Subcutaneous abdominal adipose tissue (tissue), 5 donors: ENCODE measurements around the gene VPS37C.

Experiments used
- H3K27ac ChIP-seq: one replicate; pipeline ENCODE4 v1.7.0; 2013; ENCODE audit warnings: low read depth, mild to moderate bottlenecking, inconsistent platforms, low read length, moderate library complexity
- H3K27me3 ChIP-seq, 5 donors: one replicate each; pipeline ENCODE4 v1.7.0; 2013; ENCODE audit warnings: low read length in 5 of 5, inconsistent platforms in 1 of 5; ENCODE audit not compliant: control insufficient read depth in 5 of 5, insufficient read depth in 4 of 5
- H3K36me3 ChIP-seq, 5 donors: one replicate each; pipeline ENCODE4 v1.7.0; 2013; ENCODE audit warnings: low read length in 5 of 5; ENCODE audit not compliant: control insufficient read depth in 5 of 5, insufficient read depth in 5 of 5
- H3K4me1 ChIP-seq, 5 donors: one replicate each; pipeline ENCODE4 v1.7.0; 2013; ENCODE audit warnings: low read length in 5 of 5, mild to moderate bottlenecking in 3 of 5, moderate library complexity in 1 of 5; ENCODE audit not compliant: control insufficient read depth in 5 of 5, insufficient read depth in 5 of 5
- H3K4me3 ChIP-seq, 5 donors: one replicate each; pipeline ENCODE4 v1.7.0; 2013; ENCODE audit warnings: low read length in 5 of 5, low read depth in 1 of 5
- H3K9ac ChIP-seq, 5 donors: one replicate each; pipeline ENCODE4 v1.7.0; 2013; ENCODE audit warnings: low read length in 5 of 5, mild to moderate bottlenecking in 4 of 5, moderate library complexity in 3 of 5
- H3K9me3 ChIP-seq, 5 donors: one replicate each; pipeline ENCODE4 v1.7.0; 2013; ENCODE audit warnings: low read length in 5 of 5; ENCODE audit not compliant: control insufficient read depth in 5 of 5
- donor health status: healthy.
- donor health status: healthy.
- donor health status: healthy.
- donor health status: healthy.
- donor health status: healthy.

The VPS37C gene

GRCh38 chr11:61121192-61121831 is 39.9 kb downstream of the VPS37C start:
- Histone ChIP-seq H3K4me3 (no peak overlapping the region), H3K27ac (no peak overlapping the region), H3K36me3 (no peaks in the 10 kb centered on the region), H3K4me1 (peaks cover 0 to 6% (median 5%) of the 10 kb centered on the region in 5 donors), H3K27me3 (peaks cover 22 to 28% (median 25%) of the 10 kb centered on the region in 5 donors), H3K9ac (no peak overlapping the region), H3K9me3 (no peaks in the 10 kb centered on the region)

- peaks cover 0 to 2% (median 0%) of the 10 kb centered on the region in 5 donors for H3K4me1 ChIP-seq
- no peak overlapping the region for H3K9ac ChIP-seq
- H3K4me3 ChIP-seq = no peak overlapping the region
- peaks cover 24 to 28% (median 26%) of the 10 kb centered on the region in 5 donors for H3K27me3 ChIP-seq
- H3K36me3 ChIP-seq = no peaks in the 10 kb centered on the region
- no peaks in the 10 kb centered on the region for H3K9me3 ChIP-seq
- no peak overlapping the region for H3K27ac ChIP-seq
Observed at GRCh38 chr11:61120706-61121191, 40.5 kb downstream of the VPS37C start.

GRCh38 chr11:61120099-61120705 is 41.0 kb downstream of the VPS37C start:
- Histone ChIP-seq H3K9ac (no peak overlapping the region), H3K4me1 (peaks cover 0 to 2% (median 0%) of the 10 kb centered on the region in 5 donors), H3K9me3 (no peaks in the 10 kb centered on the region), H3K27ac (no peak overlapping the region), H3K36me3 (no peaks in the 10 kb centered on the region), H3K4me3 (no peak overlapping the region), H3K27me3 (peaks cover 21 to 25% (median 24%) of the 10 kb centered on the region in 5 donors)

GRCh38 chr11:61119571-61119970 is 41.7 kb downstream of the VPS37C start:
- Histone ChIP-seq H3K27me3 (peaks cover 16 to 23% (median 19%) of the 10 kb centered on the region in 5 donors), H3K4me1 (peaks cover 0 to 2% (median 0%) of the 10 kb centered on the region in 5 donors), H3K9me3 (no peaks in the 10 kb centered on the region), H3K4me3 (no peak overlapping the region), H3K36me3 (no peaks in the 10 kb centered on the region), H3K27ac (no peak overlapping the region), H3K9ac (no peak overlapping the region)

- Histone ChIP-seq H3K9ac (no peak overlapping the region), H3K4me1 (peaks cover 0 to 2% (median 0%) of the 10 kb centered on the region in 5 donors), H3K36me3 (no peaks in the 10 kb centered on the region), H3K4me3 (no peak overlapping the region), H3K27me3 (peaks cover 16 to 23% (median 19%) of the 10 kb centered on the region in 5 donors), H3K27ac (no peak overlapping the region), H3K9me3 (no peaks in the 10 kb centered on the region)
Observed at GRCh38 chr11:61119055-61119454, 42.2 kb downstream of the VPS37C start.

GRCh38 chr11:61118406-61118805 is 42.8 kb downstream of the VPS37C start:
- Histone ChIP-seq H3K9ac (no peak overlapping the region), H3K36me3 (no peaks in the 10 kb centered on the region), H3K9me3 (no peaks in the 10 kb centered on the region), H3K4me1 (peaks cover 0 to 2% (median 0%) of the 10 kb centered on the region in 5 donors), H3K27ac (no peak overlapping the region), H3K27me3 (peaks cover 16 to 23% (median 19%) of the 10 kb centered on the region in 5 donors), H3K4me3 (no peak overlapping the region)

- no peaks in the 10 kb centered on the region for H3K9me3 ChIP-seq
- no peak overlapping the region for H3K9ac ChIP-seq
- H3K36me3 ChIP-seq = no peaks in the 10 kb centered on the region
- H3K27me3 ChIP-seq = peaks cover 16 to 23% (median 19%) of the 10 kb centered on the region in 5 donors
- H3K4me1 ChIP-seq = peaks cover 0 to 2% (median 0%) of the 10 kb centered on the region in 5 donors
- H3K4me3 ChIP-seq = no peak overlapping the region
- no peak overlapping the region for H3K27ac ChIP-seq
Observed at GRCh38 chr11:61118004-61118403, 43.2 kb downstream of the VPS37C start.

GRCh38 chr11:61117168-61117520 is 44.1 kb downstream of the VPS37C start:
- Histone ChIP-seq H3K27ac (no peak overlapping the region), H3K4me1 (peaks cover 0 to 2% (median 0%) of the 10 kb centered on the region in 5 donors), H3K9me3 (no peaks in the 10 kb centered on the region), H3K9ac (no peak overlapping the region), H3K27me3 (peaks cover 16 to 23% (median 19%) of the 10 kb centered on the region in 5 donors), H3K4me3 (no peak overlapping the region), H3K36me3 (no peaks in the 10 kb centered on the region)

- Histone ChIP-seq H3K27me3 (peaks cover 16 to 23% (median 19%) of the 10 kb centered on the region in 5 donors), H3K27ac (no peak overlapping the region), H3K36me3 (no peaks in the 10 kb centered on the region), H3K4me1 (peaks cover 0 to 2% (median 0%) of the 10 kb centered on the region in 5 donors), H3K4me3 (no peak overlapping the region), H3K9me3 (no peaks in the 10 kb centered on the region), H3K9ac (no peak overlapping the region)
Observed at GRCh38 chr11:61116426-61117167, 44.6 kb downstream of the VPS37C start.
